GM12878 (cell line): ENCODE results near the gene DENND1B. TPM values are rescaled to one million over a fixed set of nuclear protein-coding genes. Genes with fewer than 3 reads are reported as not detected.

ENCODE experiments used
- ATAC-seq: fragments of 200-7000 bp; cut with Tn5 transposase; 3 replicates; pipeline ENCODE4 v1.9.1; 2020; ENCODE audit warnings: mild to moderate bottlenecking, moderate library complexity
- BruUV-seq: library from RNA; stranded (reverse); fragments of 400-500 nt; replicated peaks from 2 replicates; lab custom pipeline; 2021; lab: Mats Ljungman, UMichigan
- CTCF ChIA-PET: fragments of 300-600 bp; sonication (Branson Sonifier 250); formaldehyde crosslinking; extraction: SDS; loops from one replicate; lab custom pipeline; 2021; ENCODE audit warnings: inconsistent platforms; lab: Yijun Ruan, JAX
- POLR2A ChIA-PET: fragments of 350-600 bp; formaldehyde crosslinking; extraction: SDS; loops from one replicate; lab custom pipeline; 2021; ENCODE audit warnings: inconsistent platforms; lab: Charles Lee
- RAD21 ChIA-PET: fragments of 300-600 bp; sonication (Branson Sonifier 250); formaldehyde crosslinking; loops from one replicate; lab custom pipeline; 2023; ENCODE audit warnings: antibody characterized with exemption; ENCODE audit not compliant: unreplicated experiment; lab: Charles Lee
- SMC1A ChIA-PET: fragments of 300-600 bp; sonication (Branson Sonifier 250); formaldehyde crosslinking; loops from one replicate; lab custom pipeline; 2023; ENCODE audit not compliant: unreplicated experiment, uncharacterized antibody; lab: Charles Lee
- DNase-seq: peaks from one replicate; pipeline ENCODE4 v3.0.0-alpha.2; 2011; ENCODE audit warnings: low read depth, low spot score
- FAIRE-seq: peaks from 3 replicates; lab custom pipeline; 2011; peaks lifted over from hg19 to GRCh38; lab: Jason Lieb, UNC
- H2AFZ ChIP-seq: 2 replicates; pipeline ENCODE4 v1.6.0; 2011; ENCODE audit warnings: low read depth, low read length, control low read depth; ENCODE audit not compliant: control insufficient read depth
- H3K27ac ChIP-seq: 2 replicates; pipeline ENCODE4 v1.5.1; 2011; ENCODE audit warnings: control low read depth; ENCODE audit not compliant: control insufficient read depth, insufficient read depth
- H3K27me3 ChIP-seq, 2 experiments: replicated peaks in 1 of 2; 2 replicates each; pipeline versions ENCODE4 v1.6.0 to v1.6.1; 2011; ENCODE audit warnings: low read length in 1 of 2; ENCODE audit not compliant: control insufficient read depth in 2 of 2, insufficient read depth in 2 of 2
- H3K36me3 ChIP-seq, 2 experiments: 2 replicates each; pipeline ENCODE4 v1.5.1; 2011; ENCODE audit warnings: low read length in 1 of 2; ENCODE audit not compliant: control insufficient read depth in 2 of 2, insufficient read depth in 2 of 2
- H3K4me1 ChIP-seq: 2 replicates; pipeline ENCODE4 v1.6.1; 2011; ENCODE audit warnings: mild to moderate bottlenecking, low read length, moderate library complexity, mixed read lengths; ENCODE audit not compliant: control insufficient read depth, insufficient read depth
- H3K4me2 ChIP-seq: 2 replicates; pipeline ENCODE4 v1.6.0; 2011; ENCODE audit warnings: control low read depth; ENCODE audit not compliant: control insufficient read depth, insufficient read depth
- H3K4me3 ChIP-seq: fragments of 200-600 bp; sonication (generic); 2 replicates; pipeline ENCODE4 v1.5.1; 2016
- H3K79me2 ChIP-seq: 2 replicates; pipeline ENCODE4 v1.6.0; 2011; ENCODE audit warnings: low read length; ENCODE audit not compliant: control insufficient read depth, insufficient read depth
- H3K9ac ChIP-seq: 2 replicates; pipeline ENCODE4 v1.8.0; 2011; ENCODE audit warnings: low read length, control low read depth, mixed read lengths; ENCODE audit not compliant: control insufficient read depth, insufficient read depth
- H3K9me3 ChIP-seq: replicated peaks from 3 replicates; pipeline ENCODE4 v1.5.1; 2011; ENCODE audit warnings: mild to moderate bottlenecking, low read length; ENCODE audit not compliant: control insufficient read depth, insufficient read depth
- H4K20me1 ChIP-seq: 2 replicates; pipeline ENCODE4 v1.6.0; 2011; ENCODE audit not compliant: control insufficient read depth, insufficient read depth
- ATF3 ChIP-seq: IDR thresholded peaks from 2 replicates; pipeline ENCODE4 v1.6.1; 2011; ENCODE audit warnings: low read depth, mild to moderate bottlenecking, low read length, moderate library complexity, borderline replicate concordance; ENCODE audit errors: extremely low read depth
- BMI1 ChIP-seq: fragments of 450-650 bp; IDR thresholded peaks from 2 replicates; pipeline ENCODE4 v1.6.1; 2016; ENCODE audit warnings: mild to moderate bottlenecking, moderate library complexity, borderline replicate concordance
- CHD2 ChIP-seq: IDR thresholded peaks from 2 replicates; pipeline ENCODE4 v1.6.1; 2011; ENCODE audit warnings: low read depth, low read length, improper control_type of control experiment, borderline replicate concordance
- EZH2 ChIP-seq: IDR thresholded peaks from 2 replicates; pipeline ENCODE4 v1.6.1; 2012; ENCODE audit warnings: low read depth, mild to moderate bottlenecking, control low read depth, inconsistent platforms, low read length, borderline replicate concordance; ENCODE audit not compliant: control insufficient read depth
- FOXK2 ChIP-seq: fragments of 450-650 bp; IDR thresholded peaks from 2 replicates; pipeline ENCODE4 v1.6.1; 2017; ENCODE audit warnings: mild to moderate bottlenecking, moderate library complexity
- KAT2A ChIP-seq: conservative IDR thresholded peaks from 2 replicates; pipeline ENCODE4 v1.6.1; 2011; ENCODE audit warnings: low read depth, low read length; ENCODE audit not compliant: control insufficient read depth
- MYB ChIP-seq: fragments of 150-350 bp; IDR thresholded peaks from 2 replicates; pipeline ENCODE4 v1.6.1; 2014; ENCODE audit warnings: mild to moderate bottlenecking, low read depth, low read length, borderline replicate concordance
- MYC ChIP-seq: IDR thresholded peaks from 2 replicates; pipeline ENCODE4 v1.6.1; 2011; ENCODE audit warnings: mild to moderate bottlenecking, low read length, moderate library complexity, inconsistent platforms; ENCODE audit not compliant: insufficient read depth, insufficient replicate concordance, insufficient read length, severe bottlenecking
- NR2C1 ChIP-seq: fragments of 450-650 bp; IDR thresholded peaks from 2 replicates; pipeline ENCODE4 v1.6.1; 2017; ENCODE audit warnings: antibody characterized with exemption, mild to moderate bottlenecking, moderate library complexity
- PRDM15 ChIP-seq: fragments of 450-650 bp; formaldehyde crosslinking; IDR thresholded peaks from 2 replicates; pipeline ENCODE4 v1.4.0; 2020; ENCODE audit warnings: mild to moderate bottlenecking, moderate library complexity
- RAD51 ChIP-seq: fragments of 450-650 bp; IDR thresholded peaks from 2 replicates; pipeline ENCODE4 v1.6.1; 2016; ENCODE audit warnings: moderate library complexity, mild to moderate bottlenecking, inconsistent platforms
- SMC3 ChIP-seq: IDR thresholded peaks from 2 replicates; pipeline ENCODE4 v1.6.1; 2011; ENCODE audit warnings: low read length, improper control_type of control experiment, borderline replicate concordance
- SP1 ChIP-seq: IDR thresholded peaks from one replicate; pipeline ENCODE4 v1.6.1; 2011; ENCODE audit warnings: low read depth, low read length
- SREBF1 ChIP-seq: IDR thresholded peaks from 2 replicates; pipeline ENCODE4 v1.6.1; 2012; ENCODE audit warnings: mild to moderate bottlenecking, low read length
- USF1 ChIP-seq: IDR thresholded peaks from 2 replicates; pipeline ENCODE4 v1.6.1; 2011; ENCODE audit warnings: borderline replicate concordance, low read depth, mild to moderate bottlenecking, moderate library complexity, mixed read lengths, low read length; ENCODE audit not compliant: insufficient read depth; ENCODE audit errors: extremely low read length
- WRNIP1 ChIP-seq: IDR thresholded peaks from 2 replicates; pipeline ENCODE4 v1.6.1; 2011; ENCODE audit warnings: low read depth, low read length, improper control_type of control experiment, borderline replicate concordance
- ZNF622 ChIP-seq: fragments of 450-650 bp; IDR thresholded peaks from 2 replicates; pipeline ENCODE4 v1.6.1; 2017; ENCODE audit warnings: mild to moderate bottlenecking, inconsistent platforms
- WGBS: methylation state at CpG from one replicate; pipeline ENCODE4 v1.1.6; 2016; ENCODE audit warnings: low lambda C conversion rate; ENCODE audit not compliant: insufficient replicate concordance, insufficient coverage; ENCODE audit errors: missing lambda C conversion rate; 5-methylcytosine and 5-hydroxymethylcytosine counted together
- in situ Hi-C: fragments of 300-500 bp; cut with MboI; formaldehyde crosslinking; loops from 9 replicates; pipeline ENCODE4 v1.14.3; 2018; ENCODE audit warnings: mixed read lengths
- intact Hi-C: fragments of 100-400 bp; cut with micrococcal nuclease; formaldehyde crosslinking; loops from one replicate; pipeline ENCODE4 v1.14.2; 2022; ENCODE audit not compliant: unreplicated experiment
- polyA plus RNA-seq, 11 experiments: library from polyadenylated mRNA; depleted of rRNA in 4 of 11; unstranded in 6 of 11; stranded (reverse) in 5 of 11; fragments of >200 nt; fragmentation: Nextera tagmentation in 4 of 11; fragmentation: Illumina TruSeq in 1 of 11; extraction: Ambion mirVana in 4 of 11; extraction: Trizol in 1 of 11; gene quantifications; 1 replicate in 1 of 11; 2 replicates in 10 of 11; pipeline versions ENCODE4 v1.2.1 to v1.2.3, GENCODE V29; 2011 to 2016; ENCODE audit warnings: inconsistent platforms in 2 of 11, missing spikeins in 2 of 11, low read depth in 1 of 11
- total RNA-seq, 4 experiments: library from RNA; depleted of rRNA in 3 of 4; stranded (reverse); fragments of >200 nt in 3 of 4; fragmentation: Illumina TruSeq in 1 of 4; extraction: Trizol in 1 of 4; gene quantifications; 2 replicates each; pipeline versions ENCODE4 v1.2.1 to v1.2.3, GENCODE V29; 2013 to 2021

The DENND1B gene
- total and polyA plus RNA-seq, 10 of the 15 experiments (the other 5 are each of a cell fraction or from before 2014, with no cell fraction given) = 1.7 to 10.7 (median 8.0) TPM

- CTCF ChIA-PET = interaction anchor here (1.3 kb wide), 1 partner anchor 9 kb away, joined by 3 read pairs; no protein-coding TSS in a partner anchor
- no peak overlapping the region for H3K9ac ChIP-seq
- no peak overlapping the region for H2AFZ ChIP-seq
- SMC1A ChIA-PET = no interaction called here
- POLR2A ChIA-PET = interaction anchor here (0.6 kb wide), 1 partner anchor 948 kb away, joined by 3 read pairs; no protein-coding TSS in a partner anchor
- TF ChIP-seq ZNF622 = no peak
- TF ChIP-seq USF1 = no peak
- TF ChIP-seq KAT2A = no peak
- no peak for TF ChIP-seq WRNIP1
- TF ChIP-seq PRDM15 (CRISPR knock-in tag) = no peak
- TF ChIP-seq MYC = no peak
- no peak for TF ChIP-seq RAD51
- no peak for TF ChIP-seq CHD2
- TF ChIP-seq EZH2 = no peak
- TF ChIP-seq MYB = no peak
- no peak for TF ChIP-seq BMI1
- TF ChIP-seq FOXK2 = no peak
- no peak for TF ChIP-seq NR2C1
- no peak for TF ChIP-seq ATF3
- no peak for TF ChIP-seq SMC3
- TF ChIP-seq SP1 = no peak
- TF ChIP-seq SREBF1 = no peak
- H3K4me1 ChIP-seq = no peaks in the 10 kb centered on the region
- no peaks in the 10 kb centered on the region; a peak in 1 of 4 replicates for H3K27me3 ChIP-seq
- H3K36me3 ChIP-seq = no peaks in the 10 kb centered on the region
- RAD21 ChIA-PET = no interaction called here
- no peak overlapping the region for H3K27ac ChIP-seq
- H3K4me3 ChIP-seq = no peak overlapping the region
- no peaks in the 10 kb centered on the region for H4K20me1 ChIP-seq
- intact Hi-C loops = no loop called here
- no peaks in the 10 kb centered on the region for H3K79me2 ChIP-seq
- FAIRE-seq (no peak), DNase-seq (no peak), ATAC-seq (no peak)
- 38% methylated on average over 2 of the region's 2 CpGs for WGBS
- H3K4me2 ChIP-seq = no peak overlapping the region
- no peaks in the 10 kb centered on the region for H3K9me3 ChIP-seq
- no TSS peak for BruUV-seq
- in situ Hi-C loops = no loop called here
Observed at GRCh38 chr1:197486946-197487345, 288.3 kb downstream of the DENND1B start.
